Measurements from ENCODE around the gene RBM8A. TPM values are rescaled to one million over a fixed set of nuclear protein-coding genes. Genes with fewer than 3 reads are reported as not detected.

RBM8A gene
- total and polyA plus RNA-seq, 9 of the 15 experiments (the other 6 are each of a cell fraction or from before 2014, with no cell fraction given): 215 to 1,035 (median 291) TPM

- TF ChIP-seq MBD1 (CRISPR knock-in tag; IDR thresholded peaks at IDR 0.05): no peak
- no peak for TF ChIP-seq TAF15 (IDR thresholded peaks at IDR 0.05; ENCODE audit: low read depth, low read length)
- no peak for TF ChIP-seq FOSL1 (tag; conservative IDR thresholded peaks at IDR 0.05)
- no peak for TF ChIP-seq PTBP1 (IDR thresholded peaks at IDR 0.05; ENCODE audit: low read depth, low read length)
- TF ChIP-seq ZNF584 (CRISPR knock-in tag; IDR thresholded peaks at IDR 0.05; ENCODE audit: low read depth): no peak
- no peak for TF ChIP-seq ZFP1 (CRISPR knock-in tag; IDR thresholded peaks at IDR 0.05)
- no peak for TF ChIP-seq BCOR (IDR thresholded peaks at IDR 0.05)
- no peak for TF ChIP-seq FOXP4 (CRISPR knock-in tag; IDR thresholded peaks at IDR 0.05; ENCODE audit: borderline replicate concordance)
- 0 out of 4 replicates have a peak, but pooled peaks of 1 of the 2 experiments have one; percentile 32 for TF ChIP-seq MAZ (CRISPR knock-in tag; conservative IDR thresholded peaks at IDR 0.05 in 1 of 2, IDR thresholded peaks at IDR 0.05 in 1 of 2)
- TF ChIP-seq ZNF347 (CRISPR knock-in tag; IDR thresholded peaks at IDR 0.05; ENCODE audit: low read depth): no peak
- peak; percentile 89 for TF ChIP-seq MEF2A (IDR thresholded peaks at IDR 0.05; ENCODE audit: control insufficient read depth, low read depth, low read length)
- TF ChIP-seq, protein P1, sequence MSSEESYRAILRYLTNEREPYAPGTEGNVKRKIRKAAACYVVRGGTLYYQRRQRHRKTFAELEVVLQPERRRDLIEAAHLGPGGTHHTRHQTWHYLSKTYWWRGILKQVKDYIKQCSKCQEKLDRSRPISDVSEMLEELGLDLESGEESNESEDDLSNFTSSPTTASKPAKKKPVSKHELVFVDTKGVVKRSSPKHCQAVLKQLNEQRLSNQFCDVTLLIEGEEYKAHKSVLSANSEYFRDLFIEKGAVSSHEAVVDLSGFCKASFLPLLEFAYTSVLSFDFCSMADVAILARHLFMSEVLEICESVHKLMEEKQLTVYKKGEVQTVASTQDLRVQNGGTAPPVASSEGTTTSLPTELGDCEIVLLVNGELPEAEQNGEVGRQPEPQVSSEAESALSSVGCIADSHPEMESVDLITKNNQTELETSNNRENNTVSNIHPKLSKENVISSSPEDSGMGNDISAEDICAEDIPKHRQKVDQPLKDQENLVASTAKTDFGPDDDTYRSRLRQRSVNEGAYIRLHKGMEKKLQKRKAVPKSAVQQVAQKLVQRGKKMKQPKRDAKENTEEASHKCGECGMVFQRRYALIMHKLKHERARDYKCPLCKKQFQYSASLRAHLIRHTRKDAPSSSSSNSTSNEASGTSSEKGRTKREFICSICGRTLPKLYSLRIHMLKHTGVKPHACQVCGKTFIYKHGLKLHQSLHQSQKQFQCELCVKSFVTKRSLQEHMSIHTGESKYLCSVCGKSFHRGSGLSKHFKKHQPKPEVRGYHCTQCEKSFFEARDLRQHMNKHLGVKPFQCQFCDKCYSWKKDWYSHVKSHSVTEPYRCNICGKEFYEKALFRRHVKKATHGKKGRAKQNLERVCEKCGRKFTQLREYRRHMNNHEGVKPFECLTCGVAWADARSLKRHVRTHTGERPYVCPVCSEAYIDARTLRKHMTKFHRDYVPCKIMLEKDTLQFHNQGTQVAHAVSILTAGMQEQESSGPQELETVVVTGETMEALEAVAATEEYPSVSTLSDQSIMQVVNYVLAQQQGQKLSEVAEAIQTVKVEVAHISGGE (CRISPR knock-in tag; IDR thresholded peaks at IDR 0.05): 0 out of 6 replicates have a peak, but pooled peaks of 1 of the 3 experiments have one; percentile 24
- TF ChIP-seq HDAC6 (IDR thresholded peaks at IDR 0.05; ENCODE audit: low read depth, low read length): no peak
- 0 out of 2 replicates have a peak, but pooled peaks have one; percentile 29 for TF ChIP-seq POLR2G (IDR thresholded peaks at IDR 0.05; ENCODE audit: low read depth, low read length)
- TF ChIP-seq DDX20 (tag; IDR thresholded peaks at IDR 0.05; ENCODE audit: low read depth): no peak
- no peak for TF ChIP-seq XRCC4 (IDR thresholded peaks at IDR 0.05; ENCODE audit: extremely low read depth, insufficient read depth, insufficient read length)
- TF ChIP-seq CREBBP (IDR thresholded peaks at IDR 0.05; ENCODE audit: low read depth, low read length): no peak
- no peak for TF ChIP-seq ZC3H11A (IDR thresholded peaks at IDR 0.05; ENCODE audit: low read depth, low read length)
These were observed 35.1 kb upstream of the RBM8A start (continued) for GRCh38 chr1:145962157-145963102.

Measured in K562 (cell line).